Measurements from ENCODE around the gene TFF2. TPM values are rescaled to one million over a fixed set of nuclear protein-coding genes. Genes with fewer than 3 reads are reported as not detected.

The TFF2 gene
- total and polyA plus RNA-seq, 3 experiments from 2014 or later: not detected

GRCh38 chr21:42356046-42356445 is 5.3 kb upstream of the TFF2 start:
- CTCF ChIA-PET: no interaction called here
- peaks cover 0 to 20% (median 0%) of the 10 kb centered on the region in 3 donors for H3K36me3 Mint-ChIP-seq
- H3K4me1 Mint-ChIP-seq: no peaks in the 10 kb centered on the region
- no peak overlapping the region for H3K27ac Mint-ChIP-seq
- H3K27ac ChIP-seq (ENCODE audit: low read depth, low read length): no peak overlapping the region
- H3K27me3 Mint-ChIP-seq: peaks cover 7 to 24% of the 10 kb centered on the region in 2 donors
- no peaks in the 10 kb centered on the region for H3K4me1 ChIP-seq (ENCODE audit: insufficient read depth, low read length)
- no peak for DNase-seq
- no peaks in the 10 kb centered on the region for H3K9me3 ChIP-seq (ENCODE audit: low read length)
- H3K36me3 ChIP-seq (ENCODE audit: insufficient read depth, low read length): no peaks in the 10 kb centered on the region
- no peak overlapping the region for H3K4me3 Mint-ChIP-seq
- H3K9me3 Mint-ChIP-seq: peaks cover 16 to 24% (median 22%) of the 10 kb centered on the region in 5 donors
- POLR2A ChIA-PET: no interaction called here
- H3K4me3 ChIP-seq (ENCODE audit: low read length): no peak overlapping the region
- H3K27me3 ChIP-seq (ENCODE audit: insufficient read depth, low read length, poor library complexity, severe bottlenecking): no peaks in the 10 kb centered on the region

GRCh38 chr21:42353623-42354022 is 2.8 kb upstream of the TFF2 start:
- peaks cover 0 to 20% (median 0%) of the 10 kb centered on the region in 3 donors for H3K36me3 Mint-ChIP-seq
- CTCF ChIA-PET: no interaction called here
- no peak overlapping the region for H3K27ac Mint-ChIP-seq

GRCh38 chr21:42352441-42353095 is 1.8 kb upstream of the TFF2 start:
- H3K4me1 ChIP-seq (ENCODE audit: insufficient read depth, low read length): no peaks in the 10 kb centered on the region
- no peaks in the 10 kb centered on the region for H3K4me1 Mint-ChIP-seq
- H3K36me3 Mint-ChIP-seq: peaks cover 0 to 20% (median 0%) of the 10 kb centered on the region in 3 donors
- H3K27me3 ChIP-seq (ENCODE audit: insufficient read depth, low read length, poor library complexity, severe bottlenecking): no peaks in the 10 kb centered on the region
- DNase-seq: no peak
- no peak overlapping the region for H3K4me3 ChIP-seq (ENCODE audit: low read length)
- H3K9me3 ChIP-seq (ENCODE audit: low read length): no peaks in the 10 kb centered on the region
- H3K27ac Mint-ChIP-seq: no peak overlapping the region
- CTCF ChIA-PET: no interaction called here
- no peaks in the 10 kb centered on the region for H3K36me3 ChIP-seq (ENCODE audit: insufficient read depth, low read length)
- H3K27ac ChIP-seq (ENCODE audit: low read depth, low read length): no peak overlapping the region
- H3K9me3 Mint-ChIP-seq: peaks cover 16 to 24% (median 22%) of the 10 kb centered on the region in 5 donors
- POLR2A ChIA-PET: no interaction called here
- peaks cover 5 to 21% of the 10 kb centered on the region in 2 donors for H3K27me3 Mint-ChIP-seq
- H3K4me3 Mint-ChIP-seq: no peak overlapping the region

More at GRCh38 chr21:42353623-42354022, 2.8 kb upstream of the TFF2 start:
- no peak for DNase-seq
- POLR2A ChIA-PET: no interaction called here
- Mint-ChIP-seq H3K4me3 (no peak overlapping the region), H3K27me3 (peaks cover 7 to 23% of the 10 kb centered on the region in 2 donors), H3K4me1 (no peaks in the 10 kb centered on the region), H3K9me3 (peaks cover 16 to 24% (median 22%) of the 10 kb centered on the region in 5 donors)
- H3K36me3 ChIP-seq (ENCODE audit: insufficient read depth, low read length): no peaks in the 10 kb centered on the region
- no peak overlapping the region for H3K4me3 ChIP-seq (ENCODE audit: low read length)
- no peaks in the 10 kb centered on the region for H3K27me3 ChIP-seq (ENCODE audit: insufficient read depth, low read length, poor library complexity, severe bottlenecking)
- H3K27ac ChIP-seq (ENCODE audit: low read depth, low read length): no peak overlapping the region
- no peaks in the 10 kb centered on the region for H3K9me3 ChIP-seq (ENCODE audit: low read length)
- no peaks in the 10 kb centered on the region for H3K4me1 ChIP-seq (ENCODE audit: insufficient read depth, low read length)

DNA sequence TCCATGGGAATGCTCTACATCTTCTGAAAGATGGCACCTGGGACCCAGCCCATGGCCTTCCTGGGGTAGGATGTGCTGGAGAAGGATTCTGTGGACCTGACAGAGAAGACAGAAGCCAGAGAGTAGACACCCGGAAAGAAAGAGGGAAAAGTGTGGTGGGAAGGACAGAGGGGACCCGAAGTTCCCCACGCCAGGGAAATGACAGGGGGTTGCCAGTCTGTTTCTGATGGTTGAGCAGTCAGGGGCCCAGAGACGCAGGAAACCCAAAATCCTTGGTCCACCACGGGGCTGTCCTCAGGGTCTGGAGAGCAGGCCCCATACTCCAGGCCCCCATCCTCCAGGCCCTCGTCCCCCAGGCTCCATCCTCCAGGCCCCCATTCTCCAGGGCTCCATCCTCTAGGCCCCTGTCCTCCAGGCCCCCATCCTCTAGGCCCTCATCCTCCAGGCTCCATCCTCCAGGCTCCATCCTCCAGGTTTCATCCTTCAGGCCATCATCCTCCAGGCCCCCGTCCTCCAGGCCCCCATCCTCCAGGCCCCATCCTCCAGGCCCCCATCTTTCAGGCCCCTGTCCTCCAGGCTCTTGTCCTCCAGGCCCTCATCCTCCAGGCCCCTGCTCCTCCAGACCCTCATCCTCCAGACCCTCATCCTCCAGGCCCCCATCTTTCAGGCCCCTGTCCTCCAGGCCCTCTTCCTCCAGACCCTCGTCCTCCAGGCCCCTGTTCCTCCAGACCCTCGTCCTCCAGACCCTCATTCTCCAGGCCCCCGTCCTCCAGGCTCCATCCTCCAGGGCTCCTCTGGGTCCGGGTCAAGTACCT is 1.0 kb upstream of the TFF2 start:
- peaks cover 3 to 14% of the 10 kb centered on the region in 2 donors for H3K27me3 Mint-ChIP-seq
- ChIA-PET POLR2A (no interaction called here), CTCF (no interaction called here)
- H3K4me1 Mint-ChIP-seq: no peaks in the 10 kb centered on the region
- no peaks in the 10 kb centered on the region for H3K9me3 ChIP-seq (ENCODE audit: low read length)
- peaks cover 0 to 20% (median 0%) of the 10 kb centered on the region in 3 donors for H3K36me3 Mint-ChIP-seq
- no peaks in the 10 kb centered on the region for H3K27me3 ChIP-seq (ENCODE audit: insufficient read depth, low read length, poor library complexity, severe bottlenecking)
- no peaks in the 10 kb centered on the region for H3K36me3 ChIP-seq (ENCODE audit: insufficient read depth, low read length)
- no peak for DNase-seq
- no peak overlapping the region for H3K27ac Mint-ChIP-seq
- no peak overlapping the region for H3K27ac ChIP-seq (ENCODE audit: low read depth, low read length)
- H3K4me3 ChIP-seq (ENCODE audit: low read length): no peak overlapping the region
- H3K4me3 Mint-ChIP-seq: no peak overlapping the region
- no peaks in the 10 kb centered on the region for H3K4me1 ChIP-seq (ENCODE audit: insufficient read depth, low read length)
- peaks cover 16 to 24% (median 19%) of the 10 kb centered on the region in 5 donors for H3K9me3 Mint-ChIP-seq

- Mint-ChIP-seq H3K4me1 (no peaks in the 10 kb centered on the region), H3K9me3 (peaks cover 8 to 21% (median 13%) of the 10 kb centered on the region in 5 donors), H3K27ac (peak overlapping the region in 1 of 8 donors; percentile 43), H3K36me3 (peaks cover 0 to 16% (median 0%) of the 10 kb centered on the region in 3 donors), H3K4me3 (no peak overlapping the region), H3K27me3 (peaks cover 3 to 10% of the 10 kb centered on the region in 2 donors)
- H3K4me3 ChIP-seq (ENCODE audit: low read length): no peak overlapping the region
- no peak for DNase-seq
- H3K36me3 ChIP-seq (ENCODE audit: insufficient read depth, low read length): no peaks in the 10 kb centered on the region
- H3K4me1 ChIP-seq (ENCODE audit: insufficient read depth, low read length): no peaks in the 10 kb centered on the region
- no peaks in the 10 kb centered on the region for H3K27me3 ChIP-seq (ENCODE audit: insufficient read depth, low read length, poor library complexity, severe bottlenecking)
- ChIA-PET POLR2A (interaction anchor here (0.7 kb wide), 1 partner anchor 68 kb away, joined by 3 read pairs; no protein-coding TSS in a partner anchor), CTCF (interaction anchor here (1.6 kb wide), 1 partner anchor 13 kb away, joined by 5 read pairs; no protein-coding TSS in a partner anchor)
- H3K9me3 ChIP-seq (ENCODE audit: low read length): no peaks in the 10 kb centered on the region
- no peak overlapping the region for H3K27ac ChIP-seq (ENCODE audit: low read depth, low read length)
Observed at GRCh38 chr21:42350318-42350910, 380 bp downstream of the TFF2 start.

DNA sequence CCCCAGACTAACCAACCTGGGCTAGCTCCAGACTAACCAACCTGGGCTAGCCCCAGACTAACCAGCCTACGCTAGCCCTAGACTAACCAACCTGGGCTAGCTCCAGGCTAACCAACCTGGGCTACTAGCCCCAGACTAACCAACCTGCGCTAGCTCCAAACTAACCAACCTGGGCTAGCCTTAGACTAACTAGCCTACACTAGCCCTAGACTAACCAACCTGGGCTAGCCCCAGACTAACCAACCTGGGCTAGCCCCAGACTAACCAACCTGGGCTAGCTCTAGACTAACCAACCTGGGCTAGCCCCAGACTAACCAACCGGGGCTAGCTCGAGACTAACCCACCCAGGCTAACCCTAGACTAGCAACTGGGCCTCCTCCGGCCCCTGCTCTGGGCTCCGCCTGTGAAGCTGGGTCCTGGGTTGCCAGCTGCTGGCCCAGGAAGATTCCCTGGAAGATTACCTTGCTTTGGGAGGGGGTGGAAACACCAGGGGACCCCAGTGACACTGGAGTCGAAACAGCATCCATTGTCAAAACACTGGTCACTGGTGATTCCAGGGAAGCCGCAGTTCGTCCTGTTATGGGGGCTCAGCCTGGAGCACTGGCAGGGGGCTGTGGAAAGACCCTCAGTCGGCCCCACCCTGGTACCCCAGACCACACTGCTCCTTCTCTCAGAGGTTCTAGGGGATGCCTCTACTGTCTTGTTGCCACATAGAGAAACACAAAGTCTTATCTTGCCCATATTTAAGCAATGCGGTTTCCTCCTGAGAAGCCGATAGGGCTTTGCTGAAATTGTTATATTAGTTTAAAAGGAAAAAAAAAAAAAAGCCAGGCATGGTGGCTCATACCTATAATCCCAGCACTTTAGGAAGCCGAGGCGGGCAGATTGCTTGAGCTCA is 1.1 kb downstream of the TFF2 start:
- H3K27me3 ChIP-seq (ENCODE audit: insufficient read depth, low read length, poor library complexity, severe bottlenecking): no peaks in the 10 kb centered on the region
- ChIA-PET CTCF (interaction anchor here (1.1 to 1.6 kb wide), 2 partner anchors 12 to 13 kb away, joined by 3 to 5 read pairs; no protein-coding TSS in a partner anchor), POLR2A (interaction anchor here (0.7 kb wide), 1 partner anchor 67 kb away, joined by 3 read pairs; no protein-coding TSS in a partner anchor)
- no peak for DNase-seq
- no peak overlapping the region for H3K4me3 Mint-ChIP-seq
- no peak overlapping the region for H3K27ac Mint-ChIP-seq
- no peaks in the 10 kb centered on the region for H3K9me3 ChIP-seq (ENCODE audit: low read length)
- no peaks in the 10 kb centered on the region for H3K4me1 ChIP-seq (ENCODE audit: insufficient read depth, low read length)
- peaks cover 0 to 11% (median 0%) of the 10 kb centered on the region in 3 donors for H3K36me3 Mint-ChIP-seq
- no peak overlapping the region for H3K27ac ChIP-seq (ENCODE audit: low read depth, low read length)
- peaks cover 0 to 5% of the 10 kb centered on the region in 2 donors for H3K27me3 Mint-ChIP-seq
- peaks cover 2 to 16% (median 6%) of the 10 kb centered on the region in 5 donors for H3K9me3 Mint-ChIP-seq
- no peaks in the 10 kb centered on the region for H3K4me1 Mint-ChIP-seq
- H3K36me3 ChIP-seq (ENCODE audit: insufficient read depth, low read length): no peaks in the 10 kb centered on the region
- no peak overlapping the region for H3K4me3 ChIP-seq (ENCODE audit: low read length)

DNA sequence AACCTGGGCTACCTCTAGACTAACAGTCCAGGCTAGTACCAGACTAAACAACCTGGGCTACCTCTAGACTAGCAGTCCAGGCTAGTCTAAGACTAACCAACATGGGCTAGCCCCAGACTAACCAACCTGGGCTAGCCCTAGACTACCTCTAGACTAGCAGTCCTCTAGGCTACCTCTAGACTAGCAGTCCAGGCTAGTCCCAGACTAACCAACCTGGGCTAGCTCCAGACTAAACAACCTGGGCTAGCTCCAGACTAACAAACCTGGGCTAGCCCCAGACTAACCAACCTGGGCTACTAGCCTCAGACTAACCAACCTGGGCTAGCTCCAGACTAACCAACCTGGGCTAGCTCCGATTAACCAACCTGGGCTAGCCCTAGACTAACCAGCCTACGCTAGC is 2.0 kb downstream of the TFF2 start:
- H3K9me3 Mint-ChIP-seq: peaks cover 0 to 7% (median 2%) of the 10 kb centered on the region in 5 donors

More for the DNA sequence above, 2.0 kb downstream of the TFF2 start:
- no peak overlapping the region for H3K4me3 Mint-ChIP-seq
- Histone ChIP-seq H3K27ac (ENCODE audit: low read depth, low read length) (no peak overlapping the region), H3K27me3 (ENCODE audit: insufficient read depth, low read length, poor library complexity, severe bottlenecking) (no peaks in the 10 kb centered on the region), H3K4me1 (ENCODE audit: insufficient read depth, low read length) (no peaks in the 10 kb centered on the region), H3K4me3 (ENCODE audit: low read length) (no peak overlapping the region), H3K36me3 (ENCODE audit: insufficient read depth, low read length) (no peaks in the 10 kb centered on the region), H3K9me3 (ENCODE audit: low read length) (no peaks in the 10 kb centered on the region)
- CTCF ChIA-PET: interaction anchor here (1.1 to 1.6 kb wide), 2 partner anchors 11 to 12 kb away, joined by 3 to 5 read pairs; no protein-coding TSS in a partner anchor
- no peak overlapping the region for H3K27ac Mint-ChIP-seq
- peaks cover 0 to 7% (median 0%) of the 10 kb centered on the region in 3 donors for H3K36me3 Mint-ChIP-seq
- DNase-seq: no peak
- POLR2A ChIA-PET: no interaction called here
- H3K27me3 Mint-ChIP-seq: no peaks in the 10 kb centered on the region
- H3K4me1 Mint-ChIP-seq: no peaks in the 10 kb centered on the region
